ENCODE data around the gene PXDN. TPM values are rescaled to one million over a fixed set of nuclear protein-coding genes. Genes with fewer than 3 reads are reported as not detected.

The PXDN gene
- total RNA-seq, 6 experiments from 2014 or later, result 283 to 403 (median 323) TPM

DNA sequence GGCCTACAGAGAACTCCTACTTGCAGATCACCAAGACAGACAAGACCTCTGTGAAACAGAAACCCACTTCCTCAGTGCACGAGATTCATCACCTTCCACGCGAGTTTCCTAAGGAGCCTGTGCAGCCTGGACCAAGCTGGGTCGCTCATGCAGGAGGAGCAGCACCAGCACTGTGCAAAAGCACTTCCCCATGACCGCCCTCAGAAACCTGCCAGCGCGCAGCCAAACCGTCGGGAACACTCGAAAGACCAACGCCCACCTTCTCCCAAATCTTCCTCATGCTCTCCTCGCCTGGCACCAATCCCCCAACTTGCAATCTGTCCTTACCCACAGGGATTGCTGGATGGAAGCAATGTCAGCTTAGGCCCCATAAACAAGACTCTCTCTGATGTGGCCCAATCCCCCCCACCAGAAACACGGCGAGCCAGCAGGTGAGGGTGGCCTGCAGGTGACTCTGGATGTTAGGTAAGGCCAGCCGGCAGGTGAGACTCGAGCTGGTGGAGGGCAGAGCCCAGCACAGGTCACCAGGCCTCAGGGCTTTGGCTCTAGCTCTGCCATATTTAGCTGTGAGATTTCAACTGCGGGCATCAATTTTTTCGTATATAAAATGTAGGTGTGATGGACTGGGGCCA lies 69.4 kb downstream of the PXDN start:
- H3K4me3 Mint-ChIP-seq, result no peak overlapping the region
- H3K27ac Mint-ChIP-seq, result peak overlapping the region; percentile 66
- H3K27me3 Mint-ChIP-seq (ENCODE audit: insufficient read depth), result no peaks in the 10 kb centered on the region; the same call in 1 of the 2 replicates
- H3K4me1 Mint-ChIP-seq (ENCODE audit: low read depth), result peaks cover 13% of the 10 kb centered on the region
- no peaks in the 10 kb centered on the region for H3K9me3 Mint-ChIP-seq
- peaks cover 29% of the 10 kb centered on the region for H3K36me3 Mint-ChIP-seq (ENCODE audit: low read depth)
- no peak for DNase-seq
- TF ChIP-seq, protein P1, sequence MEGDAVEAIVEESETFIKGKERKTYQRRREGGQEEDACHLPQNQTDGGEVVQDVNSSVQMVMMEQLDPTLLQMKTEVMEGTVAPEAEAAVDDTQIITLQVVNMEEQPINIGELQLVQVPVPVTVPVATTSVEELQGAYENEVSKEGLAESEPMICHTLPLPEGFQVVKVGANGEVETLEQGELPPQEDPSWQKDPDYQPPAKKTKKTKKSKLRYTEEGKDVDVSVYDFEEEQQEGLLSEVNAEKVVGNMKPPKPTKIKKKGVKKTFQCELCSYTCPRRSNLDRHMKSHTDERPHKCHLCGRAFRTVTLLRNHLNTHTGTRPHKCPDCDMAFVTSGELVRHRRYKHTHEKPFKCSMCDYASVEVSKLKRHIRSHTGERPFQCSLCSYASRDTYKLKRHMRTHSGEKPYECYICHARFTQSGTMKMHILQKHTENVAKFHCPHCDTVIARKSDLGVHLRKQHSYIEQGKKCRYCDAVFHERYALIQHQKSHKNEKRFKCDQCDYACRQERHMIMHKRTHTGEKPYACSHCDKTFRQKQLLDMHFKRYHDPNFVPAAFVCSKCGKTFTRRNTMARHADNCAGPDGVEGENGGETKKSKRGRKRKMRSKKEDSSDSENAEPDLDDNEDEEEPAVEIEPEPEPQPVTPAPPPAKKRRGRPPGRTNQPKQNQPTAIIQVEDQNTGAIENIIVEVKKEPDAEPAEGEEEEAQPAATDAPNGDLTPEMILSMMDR (IDR thresholded peaks at IDR 0.05), result no peak

DNA sequence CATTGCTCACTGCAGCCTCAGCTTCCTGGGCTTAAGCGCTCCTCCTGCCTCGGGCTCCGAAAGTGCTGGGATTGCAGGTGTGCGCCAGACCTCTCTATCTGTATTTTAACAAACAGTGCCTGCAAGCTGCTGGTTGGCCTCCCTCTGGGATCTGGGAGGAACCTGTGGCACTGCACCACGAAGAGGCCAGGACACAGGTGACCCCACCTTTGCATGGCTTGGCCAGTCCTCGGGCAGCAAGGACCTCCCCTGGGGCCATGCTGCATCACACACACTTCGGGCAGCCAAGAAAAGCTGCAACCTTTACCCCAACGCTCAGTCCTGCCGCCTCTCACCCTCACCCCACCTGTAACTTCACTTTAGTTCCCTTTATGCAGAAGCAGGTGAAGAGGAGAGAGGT lies 70.0 kb downstream of the PXDN start:
- Mint-ChIP-seq H3K4me3 (no peak overlapping the region), H3K4me1 (ENCODE audit: low read depth) (peaks cover 13% of the 10 kb centered on the region), H3K9me3 (no peaks in the 10 kb centered on the region), H3K27ac (no peak overlapping the region), H3K36me3 (ENCODE audit: low read depth) (peaks cover 31% of the 10 kb centered on the region), H3K27me3 (ENCODE audit: insufficient read depth) (no peaks in the 10 kb centered on the region; the same call in 1 of the 2 replicates)
- TF ChIP-seq, protein P1 (IDR thresholded peaks at IDR 0.05), result no peak
- no peak for DNase-seq

DNA sequence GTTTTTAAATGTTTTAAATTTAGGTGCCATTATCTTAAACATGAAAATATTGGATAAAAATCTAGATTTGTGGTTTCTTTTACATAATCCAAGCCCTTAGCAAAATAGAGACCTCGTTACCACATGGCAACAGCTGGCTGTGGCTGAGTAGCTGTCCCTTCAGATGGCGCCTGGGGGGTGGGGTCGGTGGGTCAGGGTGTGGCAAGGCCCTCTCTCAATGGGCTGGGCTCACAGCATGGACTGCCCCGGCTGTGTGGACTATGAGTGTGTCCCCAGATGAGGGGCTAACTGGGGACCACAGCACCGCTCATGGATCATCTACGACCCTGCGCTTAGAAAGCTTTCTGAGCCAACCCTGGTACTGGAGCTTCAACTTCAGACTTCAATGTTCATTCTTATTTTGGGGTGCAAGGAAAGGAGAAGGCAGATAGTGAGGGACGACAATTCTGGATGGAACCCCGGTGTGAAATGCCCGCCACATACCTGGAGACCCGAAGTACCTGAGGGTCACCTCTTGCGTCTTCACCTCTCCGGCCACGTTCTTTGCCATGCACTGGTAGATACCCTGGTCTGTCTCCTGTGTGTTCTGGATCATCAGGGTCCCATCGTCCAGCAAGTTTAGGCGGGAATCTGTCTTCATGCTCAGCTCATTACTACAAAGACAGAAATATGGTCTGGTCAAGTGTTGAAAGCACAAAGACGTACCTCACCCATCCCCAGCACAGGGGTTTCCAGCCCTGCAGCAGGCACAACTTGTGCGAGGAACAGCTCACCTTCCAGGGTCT lies 71.0 kb downstream of the PXDN start:
- H3K36me3 Mint-ChIP-seq (ENCODE audit: low read depth), result peaks cover 39% of the 10 kb centered on the region
- DNase-seq, result no peak

DNA sequence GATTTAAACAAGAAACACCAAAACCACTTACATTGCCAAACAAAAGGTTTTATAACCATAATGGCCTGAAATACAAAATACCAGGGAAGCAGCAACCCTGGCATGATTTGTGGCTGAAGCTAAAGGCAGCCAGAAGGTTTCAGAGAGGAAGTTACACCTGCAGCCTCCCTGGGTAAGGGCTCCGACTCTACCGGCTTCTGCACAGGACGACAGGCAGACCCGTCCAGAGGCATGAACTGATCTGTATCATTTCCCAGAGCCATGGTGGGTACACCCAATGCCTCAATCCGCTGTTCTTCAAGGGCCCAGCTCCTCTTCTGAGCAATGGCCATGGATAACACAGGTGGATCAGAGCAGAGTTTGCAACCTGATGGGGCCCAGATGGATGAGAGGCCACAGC lies 71.6 kb downstream of the PXDN start:
- TF ChIP-seq, protein P1 (IDR thresholded peaks at IDR 0.05), result no peak
- H3K36me3 Mint-ChIP-seq (ENCODE audit: low read depth), result peaks cover 33% of the 10 kb centered on the region
- peaks cover 13% of the 10 kb centered on the region for H3K4me1 Mint-ChIP-seq (ENCODE audit: low read depth)
- no peaks in the 10 kb centered on the region for H3K9me3 Mint-ChIP-seq
- DNase-seq, result no peak
- no peaks in the 10 kb centered on the region; the same call in 1 of the 2 replicates for H3K27me3 Mint-ChIP-seq (ENCODE audit: insufficient read depth)
- H3K4me3 Mint-ChIP-seq, result no peak overlapping the region
- H3K27ac Mint-ChIP-seq, result no peak overlapping the region

More for the DNA sequence above, 71.0 kb downstream of the PXDN start:
- Mint-ChIP-seq H3K4me3 (no peak overlapping the region), H3K9me3 (no peaks in the 10 kb centered on the region), H3K27me3 (ENCODE audit: insufficient read depth) (no peaks in the 10 kb centered on the region; the same call in 1 of the 2 replicates), H3K4me1 (ENCODE audit: low read depth) (peaks cover 13% of the 10 kb centered on the region), H3K27ac (no peak overlapping the region)
- TF ChIP-seq, protein P1 (IDR thresholded peaks at IDR 0.05), result no peak

DNA sequence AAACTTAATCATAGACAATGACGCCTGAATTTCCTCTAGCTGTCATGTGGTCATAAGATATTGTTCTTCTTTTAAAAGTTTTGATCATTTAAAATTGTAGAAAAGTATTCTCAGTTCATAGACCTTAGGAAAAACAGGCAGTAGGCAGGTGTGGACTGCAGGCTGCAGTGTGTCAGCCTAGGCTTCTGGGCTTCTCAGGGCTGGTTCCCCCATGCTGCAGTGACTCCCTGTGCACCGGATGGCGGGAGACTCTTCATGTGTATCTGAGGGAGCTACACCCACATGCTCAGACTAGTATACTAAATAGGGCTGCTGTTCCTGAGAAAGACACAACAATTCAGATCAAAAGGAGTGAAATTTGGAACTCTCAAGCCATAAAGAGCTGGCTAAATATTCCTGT lies 72.4 kb downstream of the PXDN start:
- TF ChIP-seq, protein P1 (IDR thresholded peaks at IDR 0.05), result no peak
- no peak overlapping the region for H3K27ac Mint-ChIP-seq
- H3K4me3 Mint-ChIP-seq, result no peak overlapping the region
- no peaks in the 10 kb centered on the region for H3K9me3 Mint-ChIP-seq
- no peak for DNase-seq
- peaks cover 33% of the 10 kb centered on the region for H3K36me3 Mint-ChIP-seq (ENCODE audit: low read depth)
- no peaks in the 10 kb centered on the region; the same call in 1 of the 2 replicates for H3K27me3 Mint-ChIP-seq (ENCODE audit: insufficient read depth)
- H3K4me1 Mint-ChIP-seq (ENCODE audit: low read depth), result peaks cover 13% of the 10 kb centered on the region

Measured in HFFc6 (cell line).